NT2/D1 (cell line): ENCODE results near the gene GTPBP3.

Experiments
- YY1 ChIP-seq: IDR thresholded peaks from 2 replicates; pipeline ENCODE4 v1.6.1; 2011; ENCODE audit not compliant: insufficient read length, insufficient read depth
- ZNF274 ChIP-seq: IDR thresholded peaks from 2 replicates; pipeline ENCODE4 v1.6.1; 2011; ENCODE audit warnings: mild to moderate bottlenecking, low read depth, low read length

DNA sequence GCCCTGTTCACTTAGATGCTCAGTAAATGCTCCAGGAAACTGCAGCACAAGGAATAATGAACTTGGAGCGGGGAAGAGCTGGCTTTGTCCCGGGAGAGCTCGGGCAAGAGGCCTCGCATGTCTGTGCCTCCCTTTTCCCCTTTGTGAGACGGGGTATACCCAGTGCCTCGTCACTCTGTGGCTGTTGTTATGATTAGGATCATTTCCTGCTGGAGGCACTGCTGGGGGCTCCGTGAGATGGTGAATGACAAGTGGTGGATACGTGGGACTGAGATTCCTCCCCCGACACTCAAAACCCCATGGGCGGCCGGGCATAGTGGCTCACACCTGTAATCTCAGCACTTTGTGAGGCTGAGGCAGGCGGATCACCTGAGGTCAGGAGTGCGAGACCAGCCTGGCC, 40.9 kb downstream of the GTPBP3 start:
- TF ChIP-seq ZNF274 (no peak), YY1 (no peak)
